ENCODE data around the gene ZNF80.

GRCh38 chr3:114242947-114243346 is 5.6 kb upstream of the ZNF80 start:
- TF ChIP-seq CTCF (IDR thresholded peaks at IDR 0.05; ENCODE audit: low read length): no peak
- no peak for TF ChIP-seq EZH2 (optimal IDR thresholded peaks at IDR 0.05; ENCODE audit: low read depth, low read length)
- TF ChIP-seq EZH2phosphoT487 (IDR thresholded peaks at IDR 0.05; ENCODE audit: low read length): no peak

Data from MM.1S (cell line).